Hepatocyte (in vitro differentiated cells): Measurements from ENCODE around the gene CPS1. TPM values are rescaled to one million over a fixed set of nuclear protein-coding genes. Genes with fewer than 3 reads are reported as not detected.
A peak's percentile ranks its signal among the peaks of the same experiment; 100 is the strongest.

Experiments used
- DNase-seq: peaks from one replicate; pipeline ENCODE4 v3.0.0-alpha.2; 2016; ENCODE audit warnings: low spot score
- H2AFZ ChIP-seq: fragments of 200-600 bp; sonication (generic); 2 replicates; pipeline ENCODE4 v1.6.0; 2016; ENCODE audit warnings: antibody characterized with exemption, mild to moderate bottlenecking
- H3K27ac ChIP-seq: fragments of 200-600 bp; sonication (generic); 2 replicates; pipeline ENCODE4 v1.5.1; 2016; ENCODE audit warnings: mild to moderate bottlenecking
- H3K27me3 ChIP-seq: fragments of 200-600 bp; sonication (generic); 2 replicates; pipeline ENCODE4 v1.6.1; 2016
- H3K36me3 ChIP-seq: fragments of 200-600 bp; sonication (generic); replicated peaks from 2 replicates; pipeline ENCODE4 v1.5.1; 2016; ENCODE audit warnings: low read depth; ENCODE audit not compliant: insufficient read depth
- H3K4me1 ChIP-seq: fragments of 200-600 bp; sonication (generic); 2 replicates; pipeline ENCODE4 v1.5.1; 2016; ENCODE audit warnings: mild to moderate bottlenecking, moderate library complexity; ENCODE audit not compliant: insufficient read depth
- H3K4me2 ChIP-seq: fragments of 200-600 bp; sonication (generic); 2 replicates; pipeline ENCODE4 v1.6.0; 2016
- H3K4me3 ChIP-seq: fragments of 200-600 bp; sonication (generic); 2 replicates; pipeline ENCODE4 v1.5.1; 2016; ENCODE audit warnings: mild to moderate bottlenecking
- H3K79me2 ChIP-seq: fragments of 200-600 bp; sonication (generic); 2 replicates; pipeline ENCODE4 v1.6.0; 2017; ENCODE audit warnings: mild to moderate bottlenecking
- H3K9me2 ChIP-seq: fragments of 200-600 bp; sonication (generic); replicated peaks from 2 replicates; pipeline ENCODE4 v1.6.0; 2017; ENCODE audit warnings: mild to moderate bottlenecking; ENCODE audit not compliant: insufficient read depth
- H3K9me3 ChIP-seq: fragments of 200-600 bp; sonication (generic); 2 replicates; pipeline ENCODE4 v1.5.1; 2016; ENCODE audit warnings: low read depth, mild to moderate bottlenecking
- H4K20me1 ChIP-seq: fragments of 200-600 bp; sonication (generic); 2 replicates; pipeline ENCODE4 v1.6.0; 2016; ENCODE audit warnings: mild to moderate bottlenecking; ENCODE audit not compliant: insufficient read depth, poor library complexity, severe bottlenecking
- CTCF ChIP-seq: fragments of 200-600 bp; sonication (generic); IDR thresholded peaks from 2 replicates; pipeline ENCODE4 v1.5.1; 2016; ENCODE audit warnings: antibody characterized with exemption, mild to moderate bottlenecking; ENCODE audit not compliant: poor library complexity
- EZH2 ChIP-seq: fragments of 200-600 bp; sonication (generic); IDR thresholded peaks from 2 replicates; pipeline ENCODE4 v1.6.1; 2016; ENCODE audit warnings: antibody characterized with exemption, mild to moderate bottlenecking, borderline replicate concordance
- EZH2phosphoT487 ChIP-seq: fragments of 200-600 bp; sonication (generic); IDR thresholded peaks from one replicate; pipeline ENCODE4 v1.6.1; 2018; ENCODE audit warnings: antibody characterized with exemption, mild to moderate bottlenecking, low read depth, moderate library complexity; ENCODE audit not compliant: unreplicated experiment, severe bottlenecking
- WGBS: methylation state at CpG from one replicate; pipeline ENCODE4 v1.1.6; 2016; ENCODE audit warnings: low lambda C conversion rate; ENCODE audit errors: missing lambda C conversion rate; 5-methylcytosine and 5-hydroxymethylcytosine counted together
- polyA plus RNA-seq: library from polyadenylated mRNA; unstranded; fragments of >200 nt; fragmentation: Nextera tagmentation; extraction: Ambion mirVana; gene quantifications from 2 replicates; pipeline ENCODE4 v1.2.1, GENCODE V29; 2016
- total RNA-seq: library from RNA; depleted of rRNA; stranded (reverse); fragments of >200 nt; gene quantifications from 2 replicates; pipeline ENCODE4 v1.2.3, GENCODE V29; 2014

Gene CPS1
- total and polyA plus RNA-seq, 2 experiments from 2014 or later, result 239 to 587 TPM

- WGBS, result 91% methylated on average over 2 of the region's 2 CpGs
- Histone ChIP-seq H3K4me1 (no peaks in the 10 kb centered on the region), H3K27me3 (no peaks in the 10 kb centered on the region), H3K9me3 (no peaks in the 10 kb centered on the region), H3K36me3 (no peaks in the 10 kb centered on the region), H4K20me1 (no peaks in the 10 kb centered on the region), H3K4me3 (no peak overlapping the region), H3K79me2 (no peaks in the 10 kb centered on the region), H3K27ac (no peak overlapping the region), H3K9me2 (no peaks in the 10 kb centered on the region), H2AFZ (no peak overlapping the region), H3K4me2 (no peak overlapping the region)
- DNase-seq, result no peak
- TF ChIP-seq EZH2 (no peak), EZH2phosphoT487 (no peak)
Observed at GRCh38 chr2:210616074-210616473, 59.7 kb downstream of the CPS1 start.

- Histone ChIP-seq H3K9me2 (no peaks in the 10 kb centered on the region), H4K20me1 (no peaks in the 10 kb centered on the region), H3K36me3 (no peaks in the 10 kb centered on the region), H3K4me3 (no peak overlapping the region), H3K27ac (no peak overlapping the region), H3K27me3 (no peaks in the 10 kb centered on the region), H3K4me2 (no peak overlapping the region), H3K4me1 (no peaks in the 10 kb centered on the region), H2AFZ (no peak overlapping the region), H3K9me3 (no peaks in the 10 kb centered on the region), H3K79me2 (no peaks in the 10 kb centered on the region)
- WGBS, result 80% methylated on average over 1 of the region's 1 CpG
- TF ChIP-seq CTCF, result no peak
- no peak for TF ChIP-seq EZH2
- TF ChIP-seq EZH2phosphoT487, result no peak
- no peak for DNase-seq
Observed at GRCh38 chr2:210617318-210617717, 60.9 kb downstream of the CPS1 start.

GRCh38 chr2:210617732-210618330, 61.4 kb downstream of the CPS1 start:
- no peak overlapping the region for H3K4me2 ChIP-seq
- peak; percentile 67 for DNase-seq
- no peaks in the 10 kb centered on the region for H3K4me1 ChIP-seq
- no peaks in the 10 kb centered on the region for H3K9me3 ChIP-seq
- H2AFZ ChIP-seq, result no peak overlapping the region
- no peak overlapping the region for H3K27ac ChIP-seq
- no peaks in the 10 kb centered on the region for H3K79me2 ChIP-seq
- WGBS, result 41% methylated on average over 3 of the region's 3 CpGs
- H3K4me3 ChIP-seq, result no peak overlapping the region
- H3K36me3 ChIP-seq, result no peaks in the 10 kb centered on the region
- H3K27me3 ChIP-seq, result no peaks in the 10 kb centered on the region
- no peaks in the 10 kb centered on the region for H3K9me2 ChIP-seq
- TF ChIP-seq CTCF (peak; percentile 74), EZH2 (no peak)
- no peaks in the 10 kb centered on the region for H4K20me1 ChIP-seq

GRCh38 chr2:210620456-210620855, 64.1 kb downstream of the CPS1 start:
- no peaks in the 10 kb centered on the region for H3K79me2 ChIP-seq
- no peak for DNase-seq
- H3K4me3 ChIP-seq, result no peak overlapping the region
- H3K36me3 ChIP-seq, result no peaks in the 10 kb centered on the region
- H3K27me3 ChIP-seq, result no peaks in the 10 kb centered on the region
- WGBS, result 80% methylated on average over 3 of the region's 3 CpGs
- no peaks in the 10 kb centered on the region for H4K20me1 ChIP-seq
- H3K9me3 ChIP-seq, result no peaks in the 10 kb centered on the region
- H2AFZ ChIP-seq, result no peak overlapping the region
- no peak overlapping the region for H3K4me2 ChIP-seq
- H3K4me1 ChIP-seq, result no peaks in the 10 kb centered on the region
- no peaks in the 10 kb centered on the region for H3K9me2 ChIP-seq
- H3K27ac ChIP-seq, result no peak overlapping the region
- TF ChIP-seq EZH2phosphoT487 (no peak), CTCF (no peak), EZH2 (no peak)
